ENCODE results near the gene HSPA6.
A peak's percentile ranks its signal among the peaks of the same experiment; 100 is the strongest.
"Not testable (repeated sequence)": the region's sequence is repeated elsewhere in the genome, so short reads cannot be mapped to it uniquely, and the experiment has no call there.

Gene HSPA6

GRCh38 chr1:161505686-161506085 lies 18.7 kb upstream of the HSPA6 start:
- no peak for DNase-seq

GRCh38 chr1:161506336-161507223 lies 17.8 kb upstream of the HSPA6 start:
- DNase-seq: no peak

GRCh38 chr1:161510477-161510876 lies 13.9 kb upstream of the HSPA6 start:
- DNase-seq: no peak

GRCh38 chr1:161511018-161511755 lies 13.2 kb upstream of the HSPA6 start:
- no peak for DNase-seq

- DNase-seq: no peak
These were observed 12.6 kb upstream of the HSPA6 start for GRCh38 chr1:161511756-161512060.

GRCh38 chr1:161512636-161513447 lies 11.5 kb upstream of the HSPA6 start:
- DNase-seq: not testable (repeated sequence)

- not testable (repeated sequence) for DNase-seq
These were observed 10.9 kb upstream of the HSPA6 start for GRCh38 chr1:161513448-161513780.

GRCh38 chr1:161513953-161514352 lies 10.4 kb upstream of the HSPA6 start:
- DNase-seq: not testable (repeated sequence)

- DNase-seq: not testable (repeated sequence)
These were observed 1.1 kb upstream of the HSPA6 start for GRCh38 chr1:161523041-161523816.

GRCh38 chr1:161524742-161525291 lies 477 bp downstream of the HSPA6 start:
- peak; percentile 43 for DNase-seq

GRCh38 chr1:161525321-161525720 lies 981 bp downstream of the HSPA6 start:
- not testable (repeated sequence) for DNase-seq

GRCh38 chr1:161525918-161526317 lies 1.6 kb downstream of the HSPA6 start:
- DNase-seq: not testable (repeated sequence)

- not testable (repeated sequence) for DNase-seq
These were observed 4.2 kb downstream of the HSPA6 start for GRCh38 chr1:161528550-161528949.

- not testable (repeated sequence) for DNase-seq
These were observed 5.2 kb downstream of the HSPA6 start for GRCh38 chr1:161529463-161530104.

GRCh38 chr1:161530158-161530557 lies 5.8 kb downstream of the HSPA6 start:
- DNase-seq: peak; percentile 66

- DNase-seq: peak; percentile 91
These were observed 6.6 kb downstream of the HSPA6 start for GRCh38 chr1:161530671-161531641.

GRCh38 chr1:161531986-161532643 lies 7.8 kb downstream of the HSPA6 start:
- no peak for DNase-seq

- not testable (repeated sequence) for DNase-seq
These were observed 8.6 kb downstream of the HSPA6 start for GRCh38 chr1:161532644-161533567.

Data from activated T-cell treated with anti-CD3 and anti-CD28 coated beads, Interleukin-2, amount 50 U/mL, for 1 hour (primary cell).